ENCODE data around the gene ADIPOQ.
"Not testable (repeated sequence)": the region's sequence is repeated elsewhere in the genome, so short reads cannot be mapped to it uniquely, and the experiment has no call there.

The ADIPOQ gene

DNA sequence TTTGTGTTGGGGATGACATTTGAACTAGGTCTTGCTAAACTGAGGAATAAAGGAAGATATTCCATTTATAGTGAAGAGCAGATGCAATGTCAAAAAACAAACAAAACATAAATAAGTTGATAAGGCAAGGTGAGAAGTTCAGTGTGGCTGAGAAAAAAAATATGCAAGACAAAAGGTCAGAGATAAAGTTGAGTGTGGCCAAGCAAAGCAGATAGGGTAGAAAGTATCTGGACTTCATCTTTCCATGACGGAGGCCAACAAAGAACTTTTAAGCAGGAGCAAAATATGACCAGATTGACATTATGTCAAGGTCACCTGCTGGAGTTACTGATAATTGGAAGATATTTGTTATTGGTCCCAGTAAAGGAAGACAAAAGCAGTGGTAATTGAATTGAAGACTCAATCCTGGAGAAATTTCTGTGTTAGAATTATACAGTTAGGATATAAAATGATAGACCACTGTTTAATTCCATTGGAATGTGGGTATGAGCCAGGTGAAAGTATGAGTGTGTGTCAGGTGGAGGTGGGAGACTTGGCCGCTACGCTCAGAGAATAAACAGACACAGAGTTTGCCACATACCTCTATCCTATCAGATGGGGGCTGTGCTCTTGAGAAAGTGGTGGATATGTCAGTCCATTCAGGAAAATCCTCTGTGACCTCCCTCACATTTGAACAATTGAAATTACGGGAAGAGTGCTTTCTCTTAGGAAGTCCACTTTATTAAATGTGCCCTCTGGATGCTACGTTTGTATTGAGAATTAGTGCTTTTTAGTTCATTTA, 28.1 kb downstream of the ADIPOQ start:
- no peak for DNase-seq (ENCODE audit: low spot score)

GRCh38 chr3:186871403-186871924, 29.0 kb downstream of the ADIPOQ start:
- DNase-seq (ENCODE audit: low spot score): peak; percentile 34

DNA sequence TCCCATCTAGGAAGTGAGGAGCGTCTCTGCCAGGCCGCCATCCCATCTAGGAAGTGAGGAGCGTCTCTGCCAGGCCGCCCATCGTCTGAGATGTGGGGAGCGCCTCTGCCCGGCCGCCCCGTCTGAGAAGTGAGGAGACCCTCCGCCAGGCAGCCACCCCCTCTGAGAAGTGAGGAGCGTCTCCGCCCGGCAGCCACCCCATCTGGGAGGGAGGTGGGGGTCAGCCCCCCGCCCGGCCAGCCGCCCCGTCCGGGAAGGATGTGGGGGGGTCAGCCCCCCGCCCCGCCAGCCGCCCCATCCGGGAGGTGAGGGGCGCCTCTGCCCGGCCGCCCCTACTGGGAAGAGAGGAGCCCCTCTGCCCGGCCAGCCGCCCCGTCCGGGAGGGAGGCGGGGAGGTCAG, 31.3 kb downstream of the ADIPOQ start:
- DNase-seq (ENCODE audit: low spot score): not testable (repeated sequence)

DNA sequence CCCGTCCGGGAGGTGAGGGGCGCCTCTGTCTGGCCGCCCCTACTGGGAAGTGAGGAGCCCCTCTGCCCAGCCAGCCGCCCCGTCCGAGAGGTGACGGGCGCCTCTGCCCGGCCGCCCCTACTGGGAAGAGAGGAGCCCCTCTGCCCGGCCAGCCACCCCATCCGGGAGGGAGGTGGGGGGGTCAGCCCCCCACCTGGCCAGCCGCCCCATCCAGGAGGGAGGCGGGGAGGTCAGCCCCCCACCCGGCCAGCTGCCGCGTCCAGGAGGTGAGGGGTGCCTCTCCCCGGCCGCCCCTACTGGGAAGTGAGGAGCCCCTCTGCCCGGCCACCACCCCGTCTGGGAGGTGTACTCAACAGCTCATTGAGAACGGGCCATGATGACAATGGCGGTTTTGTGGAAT, 31.7 kb downstream of the ADIPOQ start:
- not testable (repeated sequence) for DNase-seq (ENCODE audit: low spot score)

- not testable (repeated sequence) for DNase-seq (ENCODE audit: low spot score)
These were observed 32.3 kb downstream of the ADIPOQ start for GRCh38 chr3:186874841-186875240.

DNA sequence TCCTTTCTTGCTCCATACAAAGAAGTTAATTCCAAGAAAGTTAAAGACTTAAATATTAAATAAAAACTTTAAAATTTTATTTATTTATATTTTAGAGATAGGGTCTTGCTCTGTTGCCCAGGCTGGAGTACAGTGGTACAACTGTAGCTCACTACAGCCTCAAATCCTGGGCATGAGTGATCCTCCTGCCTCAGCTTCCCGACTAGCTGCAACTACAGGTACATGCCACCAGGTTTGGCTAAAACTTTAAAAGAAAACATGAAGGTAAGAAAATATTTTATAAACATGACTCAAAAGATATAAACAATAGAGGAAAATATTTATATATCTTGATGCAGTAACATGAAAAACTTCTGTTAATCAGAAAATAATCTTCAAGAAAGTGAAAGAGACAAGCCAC, 33.2 kb downstream of the ADIPOQ start:
- no peak for DNase-seq (ENCODE audit: low spot score)

GRCh38 chr3:186879781-186880180, 37.3 kb downstream of the ADIPOQ start:
- no peak for DNase-seq (ENCODE audit: low spot score)

DNA sequence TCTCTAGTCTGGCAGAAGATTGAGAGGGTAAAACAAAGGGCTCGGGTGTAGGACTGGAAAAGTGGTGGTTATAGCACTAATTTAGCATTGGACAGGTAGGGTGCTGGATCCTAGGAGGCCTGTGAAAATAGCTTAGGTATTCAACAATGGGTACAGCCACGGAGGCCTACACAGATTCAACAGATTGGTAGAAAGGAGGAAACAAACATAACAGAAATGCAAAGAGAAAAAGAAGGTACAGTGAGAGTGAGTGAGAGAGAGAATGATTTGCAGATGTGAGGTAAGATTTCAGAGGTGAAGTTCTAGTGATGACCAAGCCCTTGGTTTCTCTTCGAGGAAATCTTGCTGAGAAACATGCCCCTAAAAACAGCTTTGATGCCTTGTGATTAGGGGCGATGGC, 37.9 kb downstream of the ADIPOQ start:
- DNase-seq (ENCODE audit: low spot score): no peak

GRCh38 chr3:186882150-186882524, 39.6 kb downstream of the ADIPOQ start:
- DNase-seq (ENCODE audit: low spot score): no peak

DNA sequence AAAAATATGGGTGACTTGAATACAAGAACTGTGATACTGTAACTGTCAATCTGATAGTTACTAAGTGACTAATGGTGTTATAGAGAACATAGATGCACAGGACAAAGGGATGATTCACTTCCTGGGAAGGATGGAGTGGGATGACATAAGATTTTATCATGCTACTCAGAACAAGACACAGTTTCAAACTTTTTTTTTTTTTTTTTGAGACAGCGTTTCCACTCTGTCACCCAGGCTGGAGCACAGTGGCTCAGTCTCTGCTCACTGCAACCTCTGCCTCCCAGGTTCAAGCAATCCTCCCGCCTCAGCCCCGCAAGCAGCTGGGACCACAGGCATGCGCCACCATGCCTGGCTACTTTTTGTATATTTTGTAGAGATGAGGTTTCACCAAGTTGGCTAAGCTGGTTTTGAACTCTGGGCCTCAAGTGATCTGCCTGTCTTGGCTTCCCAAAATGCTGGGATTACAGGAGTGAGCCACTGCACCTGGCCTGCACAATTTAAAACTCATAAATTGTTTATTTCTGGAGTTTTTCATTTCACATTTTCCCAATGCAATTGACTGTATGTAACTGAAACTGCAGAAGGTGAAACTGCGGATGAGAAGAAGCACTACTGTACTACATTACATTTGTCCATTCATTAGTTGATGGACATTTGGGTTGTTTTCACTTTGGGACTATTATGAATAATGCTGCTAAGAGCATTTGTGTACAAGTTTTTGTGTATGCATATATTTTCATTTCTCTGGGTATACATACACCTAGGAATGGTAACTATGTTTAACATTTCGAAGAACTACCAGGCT, 40.6 kb downstream of the ADIPOQ start:
- no peak for DNase-seq (ENCODE audit: low spot score)

- DNase-seq (ENCODE audit: low spot score): no peak
These were observed 41.2 kb downstream of the ADIPOQ start for GRCh38 chr3:186883686-186884058.

GRCh38 chr3:186884868-186885267, 42.4 kb downstream of the ADIPOQ start:
- DNase-seq (ENCODE audit: low spot score): not testable (repeated sequence)

DNA sequence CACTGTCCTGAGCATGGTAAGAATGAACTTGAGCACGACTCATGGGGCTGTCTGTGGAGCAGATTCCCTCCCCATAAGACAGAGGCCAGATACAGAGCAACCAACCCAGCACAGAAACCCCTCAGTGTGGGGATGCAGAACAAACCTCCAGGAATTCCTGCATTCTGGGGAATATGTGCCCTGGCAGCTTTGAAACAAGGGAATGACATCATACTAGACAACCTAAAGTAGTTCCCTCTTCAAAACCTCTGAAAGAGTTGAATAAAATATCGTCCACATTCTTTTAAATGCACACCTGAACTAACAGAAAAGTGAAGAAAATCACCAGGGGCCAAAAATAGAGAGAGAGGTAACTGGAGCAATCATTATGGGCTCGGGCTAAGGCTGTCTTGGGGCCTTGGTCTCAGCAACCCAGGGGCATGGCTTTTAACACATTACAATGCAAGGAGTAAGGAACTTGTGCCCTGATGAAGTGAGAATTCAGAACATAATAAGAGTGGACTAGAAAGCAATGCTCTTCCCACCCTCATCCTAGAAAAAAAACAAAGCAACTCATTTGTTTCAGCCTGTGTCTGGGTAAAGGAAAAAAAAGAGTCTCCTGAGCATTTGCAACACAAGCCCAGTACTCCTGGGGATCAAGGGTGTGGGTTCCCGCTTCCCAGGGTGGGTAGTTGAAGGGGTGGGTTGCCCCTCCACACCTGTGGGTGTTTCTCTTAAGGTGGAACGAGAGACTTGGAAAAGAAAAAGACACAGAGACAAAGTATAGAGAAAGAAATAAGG, 43.9 kb downstream of the ADIPOQ start:
- DNase-seq (ENCODE audit: low spot score): no peak

DNA sequence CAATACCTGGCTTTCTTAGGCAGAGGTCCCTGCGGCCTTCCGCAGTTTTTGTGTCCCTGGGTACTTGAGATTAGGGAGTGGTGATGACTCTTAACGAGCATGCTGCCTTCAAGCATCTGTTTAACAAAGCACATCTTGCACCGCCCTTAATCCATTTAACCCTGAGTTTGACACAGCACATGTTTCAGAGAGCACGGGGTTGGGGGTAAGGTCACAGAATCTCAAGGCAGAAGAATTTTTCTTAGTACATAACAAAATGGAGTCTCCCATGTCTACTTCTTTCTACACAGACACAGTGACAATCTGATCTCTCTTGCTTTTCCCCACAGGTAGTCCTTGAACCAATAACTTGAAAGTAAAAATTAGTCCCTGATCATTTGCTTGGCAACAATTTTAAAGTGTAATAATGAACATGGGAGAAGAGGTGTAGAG, 45.0 kb downstream of the ADIPOQ start:
- not testable (repeated sequence) for DNase-seq (ENCODE audit: low spot score)

- no peak for DNase-seq (ENCODE audit: low spot score)
These were observed 46.1 kb downstream of the ADIPOQ start for GRCh38 chr3:186888569-186888968.

DNA sequence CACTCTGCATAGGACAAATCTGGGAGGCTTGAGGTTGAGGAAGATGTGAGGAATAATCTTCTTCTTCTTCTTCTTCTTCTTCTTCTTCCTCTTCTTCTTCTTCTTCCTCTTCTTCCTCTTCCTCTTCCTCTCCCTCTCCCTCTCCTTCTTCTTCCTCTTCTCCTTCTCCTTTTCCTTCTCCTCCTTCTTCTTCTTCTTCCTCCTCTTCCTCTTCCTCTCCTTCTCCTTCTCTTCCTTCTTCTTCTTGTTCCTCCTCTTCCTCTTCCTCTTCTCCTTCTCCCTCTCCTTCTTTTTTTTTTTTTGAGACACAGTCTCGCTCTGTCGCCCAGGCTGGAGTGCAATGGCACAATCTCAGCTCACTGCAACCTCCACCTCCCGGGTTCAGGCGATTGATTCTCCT, 47.2 kb downstream of the ADIPOQ start:
- DNase-seq (ENCODE audit: low spot score): not testable (repeated sequence)

- DNase-seq (ENCODE audit: low spot score): no peak
These were observed 48.4 kb downstream of the ADIPOQ start for GRCh38 chr3:186890911-186891310.

DNA sequence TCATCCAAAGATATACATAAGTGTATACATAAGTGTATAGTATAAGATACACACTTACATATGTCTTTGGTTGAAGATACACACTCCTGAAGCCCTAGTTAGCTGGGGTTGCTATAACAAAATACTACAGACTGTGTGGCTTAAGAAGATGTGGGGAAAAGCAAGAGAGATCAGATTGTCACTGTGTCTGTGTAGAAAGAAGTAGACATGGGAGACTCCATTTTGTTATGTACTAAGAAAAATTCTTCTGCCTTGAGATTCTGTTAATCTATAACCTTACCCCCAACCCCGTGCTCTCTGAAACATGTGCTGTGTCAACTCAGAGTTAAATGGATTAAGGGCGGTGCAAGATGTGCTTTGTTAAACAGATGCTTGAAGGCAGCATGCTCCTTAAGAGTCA, 50.6 kb downstream of the ADIPOQ start:
- DNase-seq (ENCODE audit: low spot score): not testable (repeated sequence)

DNA sequence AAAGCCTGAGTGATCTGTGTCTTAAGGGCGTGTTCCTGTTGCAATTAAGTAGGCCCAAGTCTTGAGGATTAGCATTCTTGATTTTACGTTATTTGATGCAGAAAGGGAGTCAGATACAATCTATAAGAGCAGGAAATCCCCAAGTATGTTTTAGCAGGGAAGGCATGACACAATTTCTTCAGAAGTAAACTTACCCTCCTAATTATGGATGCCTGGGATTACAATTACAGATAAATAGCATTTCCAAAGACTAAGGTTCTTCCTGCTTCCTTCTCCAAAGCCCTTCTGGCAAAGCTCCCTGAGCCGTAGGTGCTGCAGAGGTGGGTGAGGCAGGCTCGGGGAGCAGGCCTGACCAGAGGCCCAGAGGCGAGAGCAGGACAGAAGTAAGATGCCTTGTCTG, 52.9 kb downstream of the ADIPOQ start:
- no peak for DNase-seq (ENCODE audit: low spot score)

DNA sequence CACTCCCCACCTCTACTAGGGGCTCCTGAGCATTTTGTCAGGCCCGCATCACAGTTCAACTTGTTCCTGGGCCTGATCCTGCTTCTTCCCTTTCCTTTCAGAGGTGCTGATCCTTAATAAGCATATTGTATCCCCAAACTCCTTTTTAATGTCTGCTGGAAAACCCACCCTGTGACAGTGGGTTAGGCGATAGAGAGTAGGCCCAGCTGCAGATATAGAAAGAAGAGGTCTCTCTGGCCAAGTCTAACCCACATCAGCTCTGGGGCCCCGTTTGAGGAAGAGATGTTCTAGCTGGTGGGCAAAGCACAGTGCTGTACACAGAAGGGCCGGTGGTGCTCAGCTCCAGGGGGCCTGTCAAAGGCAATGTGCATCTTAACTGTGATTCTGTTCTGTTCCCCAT, 53.5 kb downstream of the ADIPOQ start:
- DNase-seq (ENCODE audit: low spot score): no peak

GRCh38 chr3:186896875-186897274, 54.4 kb downstream of the ADIPOQ start:
- no peak for DNase-seq (ENCODE audit: low spot score)

DNA sequence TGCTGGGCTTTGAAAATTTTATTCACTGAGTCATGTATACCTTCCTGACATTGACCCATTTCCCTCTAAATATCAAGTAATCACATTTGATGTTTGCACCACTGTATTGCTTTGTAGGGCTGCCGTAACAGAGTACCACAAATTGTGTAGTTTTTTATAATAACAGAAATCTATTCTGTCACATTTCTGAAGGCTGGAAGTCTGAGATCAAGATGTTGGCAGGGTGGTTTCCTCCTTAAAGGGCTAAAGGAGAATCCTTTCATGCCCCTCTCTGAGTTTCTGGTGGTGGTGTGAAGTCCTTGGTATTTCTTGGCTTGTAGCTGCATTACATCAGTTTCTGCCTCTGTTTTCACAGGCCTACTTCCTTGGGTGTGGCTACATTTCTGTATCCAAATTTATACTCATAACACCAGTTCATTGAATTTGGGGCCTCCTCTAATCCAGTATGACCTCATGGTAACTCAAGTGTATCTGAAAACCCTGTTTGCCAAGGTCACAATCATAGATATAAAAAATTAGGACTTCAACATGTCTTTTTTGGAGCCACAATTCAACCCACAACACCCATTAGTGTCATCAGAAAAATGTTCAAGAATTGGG, 58.7 kb downstream of the ADIPOQ start:
- no peak for DNase-seq (ENCODE audit: low spot score)

Measured in pons (tissue), 1 donor.